IMR-90 (cell line): ENCODE data around the gene LAMA2. TPM values are rescaled to one million over a fixed set of nuclear protein-coding genes. Genes with fewer than 3 reads are reported as not detected.

Experiments used
- ATAC-seq: fragments of 200-7000 bp; cut with Tn5 transposase; 2 replicates; pipeline ENCODE4 v1.9.1; 2020; ENCODE audit warnings: low read depth, mild to moderate bottlenecking, moderate library complexity
- BruUV-seq: library from RNA; stranded (reverse); fragments of 400-500 nt; replicated peaks from 2 replicates; lab custom pipeline; 2021; lab: Mats Ljungman, UMichigan
- CTCF ChIA-PET: fragments of 300-600 bp; formaldehyde crosslinking; extraction: SDS; loops from one replicate; lab custom pipeline; 2021; ENCODE audit warnings: antibody characterized with exemption; lab: Yijun Ruan, JAX
- POLR2A ChIA-PET: fragments of 300-600 bp; sonication (Branson Sonifier 250); formaldehyde crosslinking; loops from one replicate; lab custom pipeline; 2022; ENCODE audit warnings: antibody characterized with exemption; ENCODE audit not compliant: unreplicated experiment; lab: Charles Lee
- DNase-seq: peaks from one replicate; pipeline ENCODE4 v3.0.0; 2013
- H2AFZ ChIP-seq: replicated peaks from 2 replicates; pipeline ENCODE3; 2013; ENCODE audit warnings: low read length, mild to moderate bottlenecking; ENCODE audit not compliant: poor library complexity
- H2AK5ac ChIP-seq: 2 replicates; pipeline ENCODE4 v1.6.1; 2013; ENCODE audit warnings: low read depth, low read length, inconsistent platforms
- H2AK9ac ChIP-seq: replicated peaks from 2 replicates; pipeline ENCODE3; 2013; ENCODE audit warnings: mild to moderate bottlenecking, low read depth, low read length, moderate library complexity; ENCODE audit not compliant: poor library complexity
- H2BK120ac ChIP-seq: 2 replicates; pipeline ENCODE4 v1.6.1; 2013; ENCODE audit warnings: low read depth, low read length, inconsistent platforms
- H2BK15ac ChIP-seq: 3 replicates; pipeline ENCODE4 v1.6.1; 2013; ENCODE audit warnings: low read depth, low read length, inconsistent platforms
- H2BK20ac ChIP-seq: 2 replicates; pipeline ENCODE4 v1.6.1; 2013; ENCODE audit warnings: low read depth, mild to moderate bottlenecking, inconsistent platforms, low read length, moderate library complexity
- H2BK5ac ChIP-seq: 2 replicates; pipeline ENCODE4 v1.6.1; 2013; ENCODE audit warnings: mild to moderate bottlenecking, low read depth, low read length, inconsistent platforms; ENCODE audit not compliant: poor library complexity, severe bottlenecking
- H3K14ac ChIP-seq: replicated peaks from 2 replicates; pipeline ENCODE4 v1.6.1; 2013; ENCODE audit warnings: low read depth, low read length, inconsistent platforms
- H3K18ac ChIP-seq: 2 replicates; pipeline ENCODE4 v1.6.1; 2013; ENCODE audit warnings: low read depth, low read length, control low read depth
- H3K23ac ChIP-seq: 2 replicates; pipeline ENCODE4 v1.6.1; 2013; ENCODE audit warnings: low read depth, low read length, inconsistent platforms
- H3K27ac ChIP-seq: 2 replicates; pipeline ENCODE4 v1.5.1; 2013; ENCODE audit warnings: mild to moderate bottlenecking, control low read depth, low read length; ENCODE audit not compliant: insufficient read depth
- H3K27me3 ChIP-seq: 2 replicates; pipeline ENCODE4 v1.6.1; 2013; ENCODE audit warnings: low read length; ENCODE audit not compliant: control insufficient read depth, insufficient read depth
- H3K36me3 ChIP-seq: 2 replicates; pipeline ENCODE4 v1.6.1; 2013; ENCODE audit warnings: low read length, mixed read lengths; ENCODE audit not compliant: control insufficient read depth, insufficient read depth
- H3K4ac ChIP-seq: 2 replicates; pipeline ENCODE4 v1.6.1; 2013; ENCODE audit warnings: low read depth, low read length, inconsistent platforms
- H3K4me1 ChIP-seq: 2 replicates; pipeline ENCODE4 v1.6.1; 2013; ENCODE audit warnings: low read length, mixed read lengths; ENCODE audit not compliant: control insufficient read depth, insufficient read depth
- H3K4me2 ChIP-seq: 2 replicates; pipeline ENCODE4 v1.6.1; 2013; ENCODE audit warnings: low read depth, mild to moderate bottlenecking, control low read depth, low read length, moderate library complexity
- H3K4me3 ChIP-seq: 2 replicates; pipeline ENCODE4 v1.5.1; 2013; ENCODE audit warnings: low read depth, mild to moderate bottlenecking, control low read depth, low read length, moderate library complexity; ENCODE audit not compliant: insufficient read depth
- H3K56ac ChIP-seq: 2 replicates; pipeline ENCODE4 v1.6.1; 2013; ENCODE audit warnings: low read length, inconsistent platforms; ENCODE audit not compliant: insufficient read depth; ENCODE audit errors: extremely low read depth
- H3K79me1 ChIP-seq, 2 experiments: 2 replicates each; pipeline ENCODE4 v1.6.1; 2013; ENCODE audit warnings: low read length in 2 of 2, inconsistent platforms in 1 of 2, low read depth in 1 of 2
- H3K9ac ChIP-seq: 2 replicates; pipeline ENCODE4 v1.6.1; 2013; ENCODE audit warnings: low read depth, low read length, control low read depth
- H3K9me1 ChIP-seq: 2 replicates; pipeline ENCODE4 v1.6.1; 2013; ENCODE audit warnings: low read length, inconsistent platforms; ENCODE audit not compliant: insufficient read depth
- H3K9me3 ChIP-seq: 2 replicates; pipeline ENCODE4 v1.6.1; 2013; ENCODE audit warnings: low read length; ENCODE audit not compliant: control insufficient read depth, insufficient read depth
- H4K20me1 ChIP-seq: 2 replicates; pipeline ENCODE4 v1.6.1; 2013; ENCODE audit warnings: low read length, inconsistent platforms; ENCODE audit not compliant: insufficient read depth
- H4K5ac ChIP-seq: 2 replicates; pipeline ENCODE4 v1.6.1; 2013; ENCODE audit warnings: mild to moderate bottlenecking, low read depth, low read length, control low read depth
- H4K8ac ChIP-seq, 2 experiments: 2 replicates each; pipeline ENCODE4 v1.6.1; 2013; ENCODE audit warnings: low read depth in 2 of 2, low read length in 2 of 2, control low read depth in 1 of 2, inconsistent platforms in 1 of 2
- H4K91ac ChIP-seq: 2 replicates; pipeline ENCODE4 v1.6.1; 2013; ENCODE audit warnings: low read depth, low read length, inconsistent platforms; ENCODE audit not compliant: insufficient read depth
- BHLHE40 ChIP-seq: fragments of 150-350 bp; IDR thresholded peaks from 2 replicates; pipeline ENCODE4 v1.6.1; 2016; ENCODE audit warnings: mild to moderate bottlenecking, low read depth, low read length
- CEBPB ChIP-seq: IDR thresholded peaks from 2 replicates; pipeline ENCODE4 v1.6.1; 2012; ENCODE audit warnings: low read depth, low read length, improper control_type of control experiment
- CHD1 ChIP-seq: IDR thresholded peaks from 2 replicates; pipeline ENCODE4 v1.6.1; 2012; ENCODE audit warnings: low read depth, low read length, improper control_type of control experiment
- FOS ChIP-seq: fragments of 150-350 bp; IDR thresholded peaks from 2 replicates; pipeline ENCODE4 v1.6.1; 2016; ENCODE audit warnings: low read depth, low read length
- MAFK ChIP-seq: IDR thresholded peaks from 2 replicates; pipeline ENCODE4 v1.6.1; 2012; ENCODE audit warnings: low read depth, low read length, improper control_type of control experiment
- MAZ ChIP-seq: IDR thresholded peaks from 2 replicates; pipeline ENCODE4 v1.6.1; 2012; ENCODE audit warnings: low read depth, mild to moderate bottlenecking, low read length, improper control_type of control experiment, moderate library complexity, borderline replicate concordance
- MXI1 ChIP-seq: IDR thresholded peaks from 2 replicates; pipeline ENCODE4 v1.6.1; 2012; ENCODE audit warnings: low read depth, mild to moderate bottlenecking, low read length, moderate library complexity, borderline replicate concordance
- NFE2L2 ChIP-seq: fragments of 150-350 bp; IDR thresholded peaks from 2 replicates; pipeline ENCODE4 v1.6.1; 2016; ENCODE audit warnings: low read depth, mild to moderate bottlenecking, low read length
- POLR2A ChIP-seq: IDR thresholded peaks from 2 replicates; pipeline ENCODE4 v1.6.1; 2012; ENCODE audit warnings: mild to moderate bottlenecking, low read depth, low read length
- RAD21 ChIP-seq: IDR thresholded peaks from 2 replicates; pipeline ENCODE4 v1.6.1; 2012; ENCODE audit warnings: low read length, improper control_type of control experiment
- RCOR1 ChIP-seq: IDR thresholded peaks from 2 replicates; pipeline ENCODE4 v1.6.1; 2012; ENCODE audit warnings: mild to moderate bottlenecking, low read length, improper control_type of control experiment; ENCODE audit not compliant: insufficient replicate concordance
- RFX5 ChIP-seq: IDR thresholded peaks from 2 replicates; pipeline ENCODE4 v1.8.0; 2012; ENCODE audit warnings: low read depth, mild to moderate bottlenecking, low read length, moderate library complexity
- SMC3 ChIP-seq: fragments of 150-350 bp; IDR thresholded peaks from 2 replicates; pipeline ENCODE4 v1.6.1; 2016; ENCODE audit warnings: low read depth, mild to moderate bottlenecking, antibody characterized with exemption, low read length, moderate library complexity
- WGBS, 2 experiments: methylation state at CpG; one replicate each; pipeline versions ENCODE4 v1.1.5 to v1.1.7; 2013; ENCODE audit warnings: missing lambda C conversion rate in 2 of 2; ENCODE audit not compliant: insufficient read length in 1 of 2; ENCODE audit errors: extremely low coverage in 2 of 2; 5-methylcytosine and 5-hydroxymethylcytosine counted together
- dilution Hi-C: fragments of 300-500 bp; cut with HindIII; formaldehyde crosslinking; loops from one replicate; pipeline ENCODE4 v1.14.3; 2018; ENCODE audit warnings: low sequenced_read_pairs; ENCODE audit not compliant: unreplicated experiment
- in situ Hi-C: fragments of 300-500 bp; cut with MboI; formaldehyde crosslinking; loops from 3 replicates; pipeline ENCODE4 v1.14.3; 2019; ENCODE audit warnings: low sequenced_read_pairs, inconsistent platforms, mixed read lengths
- intact Hi-C: fragments of 100-400 bp; cut with micrococcal nuclease; formaldehyde crosslinking; loops from 2 replicates; pipeline ENCODE4 v1.10.0; 2022
- polyA plus RNA-seq, 3 experiments: library from polyadenylated mRNA; depleted of rRNA; stranded (reverse); fragments of >200 nt; gene quantifications; 2 replicates each; pipeline ENCODE4 v1.2.3, GENCODE V29; 2012; ENCODE audit warnings: low replicate concordance in 1 of 3
- total RNA-seq: library from RNA; depleted of rRNA; stranded (reverse); fragments of >200 nt; gene quantifications from 2 replicates; pipeline ENCODE4 v1.2.3, GENCODE V29; 2012
- TF ChIP-seq, protein P1 (sequence below): conservative IDR thresholded peaks from 2 replicates; pipeline ENCODE4 v1.5.1; 2012; ENCODE audit warnings: mild to moderate bottlenecking, low read depth, low read length, improper control_type of control experiment
- TF ChIP-seq, protein P2 (sequence below): fragments of 150-350 bp; IDR thresholded peaks from 2 replicates; pipeline ENCODE4 v1.6.1; 2016; ENCODE audit warnings: low read depth, mild to moderate bottlenecking, low read length, moderate library complexity, borderline replicate concordance
- TF ChIP-seq, protein P3 (sequence below): fragments of 150-350 bp; IDR thresholded peaks from 2 replicates; pipeline ENCODE4 v1.6.1; 2017; ENCODE audit warnings: mild to moderate bottlenecking, antibody characterized with exemption, low read length, low read depth

The LAMA2 gene
- total and polyA plus RNA-seq, 2 of the 4 experiments (the other 2 are of a cell fraction) = 9.9 to 13.3 TPM

DNA sequence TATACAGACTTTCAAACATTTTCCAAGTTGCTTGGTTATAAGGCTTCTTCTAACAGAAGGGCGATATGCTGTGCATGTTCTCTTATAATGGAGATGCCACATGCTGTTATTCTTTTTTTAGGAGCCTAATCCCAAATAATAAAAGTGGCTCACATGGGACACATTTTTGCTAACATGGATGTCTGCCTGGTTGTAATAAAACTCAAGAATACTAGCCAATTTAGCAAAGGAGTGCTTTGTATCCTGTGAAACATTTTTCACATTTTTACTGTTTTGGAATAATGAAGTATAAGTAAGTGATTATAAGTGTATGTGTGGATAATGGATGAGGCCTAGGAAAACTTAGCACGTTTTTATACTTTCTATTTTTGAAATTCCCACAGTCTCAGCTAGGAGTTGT lies 312.2 kb downstream of the LAMA2 start:
- no peaks in the 10 kb centered on the region for H4K20me1 ChIP-seq
- no peak overlapping the region for H4K8ac ChIP-seq
- dilution Hi-C loops = no loop called here
- H3K56ac ChIP-seq = no peak overlapping the region
- H3K4me2 ChIP-seq = no peak overlapping the region
- H2BK15ac ChIP-seq = no peak overlapping the region
- no peaks in the 10 kb centered on the region for H3K4me1 ChIP-seq
- no peaks in the 10 kb centered on the region for H3K9me3 ChIP-seq
- no peak overlapping the region for H2AK9ac ChIP-seq
- H2AFZ ChIP-seq = no peak overlapping the region
- no peaks in the 10 kb centered on the region for H3K27me3 ChIP-seq
- no peak overlapping the region for H3K9ac ChIP-seq
- no peak overlapping the region for H4K91ac ChIP-seq
- no peak overlapping the region for H3K23ac ChIP-seq
- H2BK120ac ChIP-seq = no peak overlapping the region
- ChIA-PET POLR2A (no interaction called here), CTCF (interaction anchor here (0.6 kb wide), 1 partner anchor 295 kb away, joined by 4 read pairs; no protein-coding TSS in a partner anchor)
- no peak overlapping the region for H3K4ac ChIP-seq
- H2AK5ac ChIP-seq = no peak overlapping the region
- H3K79me1 ChIP-seq = no peaks in the 10 kb centered on the region
- ATAC-seq (no peak), DNase-seq (no peak)
- no peak overlapping the region for H2BK20ac ChIP-seq
- TF ChIP-seq RAD21 = no peak
- TF ChIP-seq RFX5 = no peak
- TF ChIP-seq CEBPB = no peak
- TF ChIP-seq RCOR1 = no peak
- TF ChIP-seq MAFK = no peak
- no peak for TF ChIP-seq BHLHE40
- no peak for TF ChIP-seq MXI1
- TF ChIP-seq, protein P1, sequence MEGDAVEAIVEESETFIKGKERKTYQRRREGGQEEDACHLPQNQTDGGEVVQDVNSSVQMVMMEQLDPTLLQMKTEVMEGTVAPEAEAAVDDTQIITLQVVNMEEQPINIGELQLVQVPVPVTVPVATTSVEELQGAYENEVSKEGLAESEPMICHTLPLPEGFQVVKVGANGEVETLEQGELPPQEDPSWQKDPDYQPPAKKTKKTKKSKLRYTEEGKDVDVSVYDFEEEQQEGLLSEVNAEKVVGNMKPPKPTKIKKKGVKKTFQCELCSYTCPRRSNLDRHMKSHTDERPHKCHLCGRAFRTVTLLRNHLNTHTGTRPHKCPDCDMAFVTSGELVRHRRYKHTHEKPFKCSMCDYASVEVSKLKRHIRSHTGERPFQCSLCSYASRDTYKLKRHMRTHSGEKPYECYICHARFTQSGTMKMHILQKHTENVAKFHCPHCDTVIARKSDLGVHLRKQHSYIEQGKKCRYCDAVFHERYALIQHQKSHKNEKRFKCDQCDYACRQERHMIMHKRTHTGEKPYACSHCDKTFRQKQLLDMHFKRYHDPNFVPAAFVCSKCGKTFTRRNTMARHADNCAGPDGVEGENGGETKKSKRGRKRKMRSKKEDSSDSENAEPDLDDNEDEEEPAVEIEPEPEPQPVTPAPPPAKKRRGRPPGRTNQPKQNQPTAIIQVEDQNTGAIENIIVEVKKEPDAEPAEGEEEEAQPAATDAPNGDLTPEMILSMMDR = no peak
- no peak for TF ChIP-seq CHD1
- TF ChIP-seq MAZ = no peak
- TF ChIP-seq POLR2A = no peak
- TF ChIP-seq NFE2L2 = no peak
- TF ChIP-seq, protein P2, sequence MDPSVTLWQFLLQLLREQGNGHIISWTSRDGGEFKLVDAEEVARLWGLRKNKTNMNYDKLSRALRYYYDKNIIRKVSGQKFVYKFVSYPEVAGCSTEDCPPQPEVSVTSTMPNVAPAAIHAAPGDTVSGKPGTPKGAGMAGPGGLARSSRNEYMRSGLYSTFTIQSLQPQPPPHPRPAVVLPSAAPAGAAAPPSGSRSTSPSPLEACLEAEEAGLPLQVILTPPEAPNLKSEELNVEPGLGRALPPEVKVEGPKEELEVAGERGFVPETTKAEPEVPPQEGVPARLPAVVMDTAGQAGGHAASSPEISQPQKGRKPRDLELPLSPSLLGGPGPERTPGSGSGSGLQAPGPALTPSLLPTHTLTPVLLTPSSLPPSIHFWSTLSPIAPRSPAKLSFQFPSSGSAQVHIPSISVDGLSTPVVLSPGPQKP = no peak
- TF ChIP-seq FOS = no peak
- no peak for TF ChIP-seq SMC3
- TF ChIP-seq, protein P3, sequence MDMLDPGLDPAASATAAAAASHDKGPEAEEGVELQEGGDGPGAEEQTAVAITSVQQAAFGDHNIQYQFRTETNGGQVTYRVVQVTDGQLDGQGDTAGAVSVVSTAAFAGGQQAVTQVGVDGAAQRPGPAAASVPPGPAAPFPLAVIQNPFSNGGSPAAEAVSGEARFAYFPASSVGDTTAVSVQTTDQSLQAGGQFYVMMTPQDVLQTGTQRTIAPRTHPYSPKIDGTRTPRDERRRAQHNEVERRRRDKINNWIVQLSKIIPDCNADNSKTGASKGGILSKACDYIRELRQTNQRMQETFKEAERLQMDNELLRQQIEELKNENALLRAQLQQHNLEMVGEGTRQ = no peak
- no peaks in the 10 kb centered on the region for H3K9me1 ChIP-seq
- no peaks in the 10 kb centered on the region for H3K36me3 ChIP-seq
- no peak overlapping the region for H2BK5ac ChIP-seq
- H3K14ac ChIP-seq = no peak overlapping the region
- BruUV-seq = no TSS peak
- H4K5ac ChIP-seq = no peak overlapping the region
- in situ Hi-C loops = no loop called here
- no peak overlapping the region for H3K4me3 ChIP-seq
- H3K18ac ChIP-seq = no peak overlapping the region
- no CpG with 5 or more reads among the region's 2 CpGs for WGBS, 2 experiments
- no peak overlapping the region for H3K27ac ChIP-seq
- intact Hi-C loops = no loop called here
